Small intestine (tissue), 16 donors: ENCODE measurements around the gene CD300H. TPM values are rescaled to one million over a fixed set of nuclear protein-coding genes. Genes with fewer than 3 reads are reported as not detected.

Experiments used
- DNase-seq, 2 donors: peaks; one replicate each; pipeline versions ENCODE4 v3.0.0 to v3.0.0-alpha.2; 2013
- FAIRE-seq: peaks from 2 replicates; lab custom pipeline; 2012; peaks lifted over from hg19 to GRCh38; lab: Jason Lieb, UNC
- H3K27ac ChIP-seq, 3 donors: one replicate each; pipeline ENCODE4 v1.5.1; 2013; ENCODE audit warnings: low read length in 2 of 3, mild to moderate bottlenecking in 2 of 3, control low read depth in 1 of 3, inconsistent platforms in 1 of 3, low read depth in 1 of 3, moderate library complexity in 1 of 3
- H3K27me3 ChIP-seq, 3 donors: one replicate each; pipeline ENCODE4 v1.6.1; 2013; ENCODE audit warnings: low read length in 3 of 3, inconsistent platforms in 1 of 3; ENCODE audit not compliant: control insufficient read depth in 3 of 3, insufficient read depth in 3 of 3
- H3K36me3 ChIP-seq, 3 donors: one replicate each; pipeline ENCODE4 v1.6.1; 2013; ENCODE audit warnings: low read length in 3 of 3, inconsistent platforms in 1 of 3, low read depth in 1 of 3, mild to moderate bottlenecking in 1 of 3, moderate library complexity in 1 of 3; ENCODE audit not compliant: control insufficient read depth in 3 of 3, insufficient read depth in 2 of 3
- H3K4me1 ChIP-seq, 3 donors: one replicate each; pipeline ENCODE4 v1.6.1; 2013; ENCODE audit warnings: low read length in 2 of 3, inconsistent platforms in 1 of 3, low read depth in 1 of 3, mild to moderate bottlenecking in 1 of 3, moderate library complexity in 1 of 3; ENCODE audit not compliant: control insufficient read depth in 3 of 3, insufficient read depth in 2 of 3
- H3K4me3 ChIP-seq, 3 donors: one replicate each; pipeline ENCODE4 v1.5.1; 2013; ENCODE audit warnings: low read length in 3 of 3, control low read depth in 1 of 3, inconsistent platforms in 1 of 3, low read depth in 1 of 3, mild to moderate bottlenecking in 1 of 3, moderate library complexity in 1 of 3
- H3K9me3 ChIP-seq, 2 donors: one replicate each; pipeline ENCODE4 v1.6.1; 2013; ENCODE audit warnings: low read depth in 1 of 2, low read length in 1 of 2; ENCODE audit not compliant: control insufficient read depth in 2 of 2, insufficient read depth in 1 of 2
- WGBS, 3 donors: extraction: QIAGEN DNeasy Blood & Tissue Kit; methylation state at CpG; one replicate each; pipeline ENCODE4 v1.1.7; 2013; 5-methylcytosine and 5-hydroxymethylcytosine counted together
- long read RNA-seq, 10 donors: transcript quantifications; one replicate each; lab custom pipeline, GENCODE V29; 2026
- polyA plus RNA-seq, 4 donors: library from polyadenylated mRNA; stranded (reverse) in 3 of 4; unstranded in 1 of 4; fragments of 200-250 nt in 3 of 4; fragments of 120-200 nt in 1 of 4; gene quantifications; one replicate each; pipeline versions ENCODE4 v1.2.1 to v1.2.3, GENCODE V29; 2013
- donor health status: healthy with polysubstance abuse.
- donor health status: control.
- donor health status: control.
- donor health status: Bipolar disorder and iron deficiency.
- donor health status: healthy.

Gene CD300H
- polyA plus RNA-seq: under 1 TPM in 1 of 4 donors, not detected in 3; 0.13 TPM
- long read RNA-seq, donor 1: 0 reads
- long read RNA-seq, donor 2: 0 reads
- long read RNA-seq, donor 3: 0 reads
- long read RNA-seq, donor 4: 0 reads
- long read RNA-seq, donor 5: 0 reads
- long read RNA-seq, donor 6: 0 reads
- long read RNA-seq, donor 7: 0 reads
- long read RNA-seq, donor 8: 0 reads
- long read RNA-seq, donor 9: 0 reads
- long read RNA-seq, donor 10, partial matches to known transcripts: 0 of 1 reads
- long read RNA-seq, donor 10, other reads (novel, unspliced or antisense): 0 of 1 reads

- Histone ChIP-seq H3K9me3 (no peaks in the 10 kb centered on the region), H3K4me1 (no peaks in the 10 kb centered on the region), H3K36me3 (no peaks in the 10 kb centered on the region), H3K27me3 (peaks cover 0 to 3% (median 0%) of the 10 kb centered on the region in 3 donors), H3K4me3 (no peak within 1 kb of the TSS), H3K27ac (no peak within 1 kb of the TSS)
- WGBS, 3 donors: 78 to 84% (median 83%) methylated on average over 2 of the region's 2 CpGs
- DNase-seq: no peak
- FAIRE-seq: no peak
These were observed at the start of gene CD300H for GRCh38 chr17:74567397-74567796. Gene CD300H, minus strand, starts transcription at chr17:74567509.

GRCh38 chr17:74616696-74617095, 49.4 kb upstream of the CD300H start:
- FAIRE-seq: no peak
- WGBS, 3 donors: 82 to 93% (median 92%) methylated on average over 7 of the region's 7 CpGs
- H3K27me3 ChIP-seq: peaks cover 0 to 5% (median 0%) of the 10 kb centered on the region in 3 donors

DNA sequence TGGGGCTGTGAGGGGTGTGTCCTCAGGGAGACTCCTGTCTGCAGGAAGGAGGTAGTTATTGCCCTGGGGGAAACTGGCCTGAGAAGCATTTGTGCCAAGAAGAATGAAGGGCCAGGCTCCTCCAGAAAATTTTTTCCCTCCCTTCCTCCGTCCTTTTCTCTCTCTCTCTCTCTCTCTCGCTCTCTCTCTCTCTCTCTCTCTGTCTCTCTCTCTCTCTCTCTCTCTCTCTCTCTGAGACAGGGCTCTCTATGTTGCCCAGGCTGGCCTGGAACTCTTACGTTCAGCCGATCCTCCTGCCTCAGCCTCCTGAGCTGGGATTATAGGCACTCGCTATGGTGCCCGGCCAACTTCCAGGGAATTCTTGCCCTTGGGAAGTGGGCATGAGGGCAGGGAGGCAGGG, 44.7 kb upstream of the CD300H start:
- Histone ChIP-seq H3K36me3 (no peaks in the 10 kb centered on the region), H3K27me3 (peaks cover 0 to 5% (median 3%) of the 10 kb centered on the region in 3 donors), H3K4me3 (no peak overlapping the region), H3K9me3 (no peaks in the 10 kb centered on the region), H3K27ac (no peak overlapping the region), H3K4me1 (no peaks in the 10 kb centered on the region)
- WGBS, 3 donors: 85 to 89% (median 85%) methylated on average over 6 of the region's 6 CpGs
- FAIRE-seq (no peak), DNase-seq (no peak)

More at GRCh38 chr17:74616696-74617095, 49.4 kb upstream of the CD300H start:
- Histone ChIP-seq H3K4me1 (no peaks in the 10 kb centered on the region), H3K27ac (no peak overlapping the region), H3K9me3 (no peaks in the 10 kb centered on the region), H3K36me3 (no peaks in the 10 kb centered on the region), H3K4me3 (no peak overlapping the region)
- no peak for DNase-seq

GRCh38 chr17:74610108-74610507, 42.8 kb upstream of the CD300H start:
- no peaks in the 10 kb centered on the region for H3K4me1 ChIP-seq
- 29 to 44% (median 40%) methylated on average over 2 of the region's 2 CpGs for WGBS, 3 donors
- H3K27me3 ChIP-seq: peaks cover 0 to 5% (median 3%) of the 10 kb centered on the region in 3 donors
- no peaks in the 10 kb centered on the region for H3K9me3 ChIP-seq
- no peak overlapping the region for H3K27ac ChIP-seq
- no peaks in the 10 kb centered on the region for H3K36me3 ChIP-seq
- DNase-seq (no peak), FAIRE-seq (no peak)
- no peak overlapping the region for H3K4me3 ChIP-seq

DNA sequence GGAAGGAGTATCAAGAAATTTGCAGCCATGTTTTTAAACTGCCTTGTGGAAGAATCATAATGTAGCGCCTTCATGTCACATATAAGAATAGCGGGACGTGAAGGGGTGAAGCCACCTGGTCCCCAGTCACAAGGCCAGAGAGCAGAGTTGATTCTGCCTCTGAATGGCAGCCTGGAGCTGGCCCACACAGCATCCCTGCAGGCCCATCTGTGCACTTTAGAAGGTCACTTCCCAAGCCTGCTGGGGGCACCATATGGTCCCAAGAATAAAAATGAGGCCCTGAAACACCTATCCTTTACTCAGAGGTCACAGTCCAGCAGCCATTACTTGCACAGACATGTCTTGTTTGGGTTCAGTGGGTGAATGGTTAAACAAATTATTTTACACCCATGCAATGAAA, 41.2 kb upstream of the CD300H start:
- H3K9me3 ChIP-seq: no peaks in the 10 kb centered on the region
- H3K36me3 ChIP-seq: no peaks in the 10 kb centered on the region
- no peak overlapping the region for H3K4me3 ChIP-seq
- WGBS, 3 donors: 91 to 93% (median 92%) methylated on average over 3 of the region's 3 CpGs
- H3K4me1 ChIP-seq: no peaks in the 10 kb centered on the region
- DNase-seq: no peak
- H3K27me3 ChIP-seq: peaks cover 0 to 5% (median 3%) of the 10 kb centered on the region in 3 donors
- no peak overlapping the region for H3K27ac ChIP-seq
- FAIRE-seq: no peak

DNA sequence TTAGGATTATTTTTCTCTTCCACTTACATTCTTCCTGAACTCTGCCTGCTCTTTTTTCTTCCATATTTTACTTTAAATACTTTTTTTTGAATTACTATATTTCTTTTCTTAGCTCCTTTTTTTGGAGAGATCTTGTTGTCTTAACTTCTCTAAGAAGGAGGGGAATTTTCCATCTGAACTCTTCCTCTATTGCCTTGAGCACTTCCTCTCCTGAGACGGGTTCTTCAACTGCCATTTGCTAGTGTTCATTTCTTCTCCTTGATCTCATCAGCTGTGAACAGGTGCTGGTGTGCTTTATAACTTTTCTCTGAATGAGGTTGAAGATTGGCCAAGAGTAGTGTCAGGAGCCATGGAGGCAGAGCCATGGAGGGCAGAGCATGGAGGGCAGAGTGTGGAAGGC, 39.9 kb upstream of the CD300H start:
- Histone ChIP-seq H3K4me3 (no peak overlapping the region), H3K36me3 (no peaks in the 10 kb centered on the region), H3K9me3 (no peaks in the 10 kb centered on the region), H3K4me1 (no peaks in the 10 kb centered on the region), H3K27me3 (peaks cover 0 to 5% (median 4%) of the 10 kb centered on the region in 3 donors), H3K27ac (no peak overlapping the region)
- WGBS, 3 donors: 42 to 61% (median 47%) methylated on average over 1 of the region's 1 CpG
- FAIRE-seq (no peak), DNase-seq (no peak)

DNA sequence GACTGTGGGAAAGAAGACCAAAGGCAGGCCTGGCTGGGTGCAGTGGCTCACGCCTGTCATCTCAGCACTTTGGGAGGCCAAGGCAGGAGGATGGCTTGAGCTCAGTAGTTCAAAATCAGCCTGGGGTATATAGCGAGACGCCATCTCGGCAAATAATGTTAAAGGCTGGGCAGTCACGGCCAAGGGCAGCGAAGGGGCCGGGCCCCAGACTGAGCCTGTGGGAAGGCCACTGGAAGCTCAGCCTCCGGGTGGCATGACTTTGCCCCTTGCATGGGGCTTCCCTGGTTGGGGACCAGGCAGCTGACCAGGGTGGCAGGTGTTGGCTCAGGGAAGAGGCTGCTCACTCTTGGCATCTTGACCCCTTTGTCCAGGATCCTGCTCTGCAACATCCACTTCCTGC, 38.7 kb upstream of the CD300H start:
- H3K9me3 ChIP-seq: no peaks in the 10 kb centered on the region
- DNase-seq: no peak
- 80 to 84% (median 83%) methylated on average over 8 of the region's 8 CpGs for WGBS, 3 donors
- H3K27ac ChIP-seq: no peak overlapping the region
- H3K4me1 ChIP-seq: no peaks in the 10 kb centered on the region
- FAIRE-seq: no peak
- H3K27me3 ChIP-seq: peaks cover 0 to 5% (median 2%) of the 10 kb centered on the region in 3 donors
- H3K36me3 ChIP-seq: no peaks in the 10 kb centered on the region
- H3K4me3 ChIP-seq: no peak overlapping the region

DNA sequence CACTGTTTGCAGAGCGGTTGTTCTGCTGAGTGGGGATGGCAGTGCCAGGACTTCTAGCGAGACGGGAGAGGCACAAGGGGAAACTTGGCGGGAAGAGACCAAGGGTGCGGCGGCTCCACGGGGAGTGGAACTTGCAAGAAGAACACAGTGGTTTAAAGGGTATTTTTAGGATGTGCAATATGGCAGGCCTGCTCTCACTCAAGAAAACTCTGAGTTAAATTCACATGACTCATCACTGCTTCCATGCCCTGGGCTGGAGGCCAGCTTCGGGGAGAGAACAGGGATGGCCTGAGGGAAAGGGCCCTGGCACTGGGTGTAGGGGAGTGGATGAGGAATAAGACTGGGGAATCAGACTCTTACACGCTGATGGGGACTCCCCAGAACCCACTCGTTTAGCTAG, 38.1 kb upstream of the CD300H start:
- DNase-seq (no peak), FAIRE-seq (no peak)
- peaks cover 0 to 5% (median 2%) of the 10 kb centered on the region in 3 donors for H3K27me3 ChIP-seq
- no peaks in the 10 kb centered on the region for H3K9me3 ChIP-seq
- no peaks in the 10 kb centered on the region for H3K36me3 ChIP-seq
- 49 to 67% (median 56%) methylated on average over 10 of the region's 10 CpGs for WGBS, 3 donors
- no peak overlapping the region for H3K4me3 ChIP-seq
- no peaks in the 10 kb centered on the region for H3K4me1 ChIP-seq
- no peak overlapping the region for H3K27ac ChIP-seq

GRCh38 chr17:74604761-74605160, 37.5 kb upstream of the CD300H start:
- Histone ChIP-seq H3K4me3 (no peak overlapping the region), H3K27me3 (peaks cover 0 to 2% (median 0%) of the 10 kb centered on the region in 3 donors), H3K36me3 (no peaks in the 10 kb centered on the region), H3K4me1 (no peaks in the 10 kb centered on the region), H3K27ac (no peak overlapping the region), H3K9me3 (no peaks in the 10 kb centered on the region)
- WGBS, 3 donors: 55 to 68% (median 55%) methylated on average over 10 of the region's 10 CpGs
- FAIRE-seq: no peak
- no peak for DNase-seq
